Right ventricle myocardium inferior (tissue), 1 donor: Measurements from ENCODE around the gene ATRNL1. TPM values are rescaled to one million over a fixed set of nuclear protein-coding genes. Genes with fewer than 3 reads are reported as not detected.

Source experiments
- total RNA-seq: library from RNA; stranded (reverse); fragmentation: NEBNext Ultra II Directional; extraction: Animal tissue kit (Norgen Biotek cat#: 25700); gene quantifications from one replicate; pipeline ENCODE4 v1.2.1, GENCODE V29; 2021
- donor health status: DM: no; HTN: yes; CAD: no; lungs with severe emphysema.

The ATRNL1 gene
- total RNA-seq, 1 donor from 2014 or later = 0.41 TPM

Other genes with a start within 250 kb of the ATRNL1 start
- 13.9 TPM for gene TRUB1, start 155.2 kb upstream of the ATRNL1 start, total RNA-seq